GM21825 (cell line): ENCODE results near the gene CD300C.
"Not testable (repeated sequence)": the region's sequence is repeated elsewhere in the genome, so short reads cannot be mapped to it uniquely, and the experiment has no call there.

Experiments
- ATAC-seq: cut with Tn5 transposase; IDR thresholded peaks from one replicate; pipeline ENCODE4 v1.9.1; 2021; ENCODE audit warnings: mild to moderate bottlenecking, moderate library complexity; ENCODE audit not compliant: unreplicated experiment

CD300C gene

DNA sequence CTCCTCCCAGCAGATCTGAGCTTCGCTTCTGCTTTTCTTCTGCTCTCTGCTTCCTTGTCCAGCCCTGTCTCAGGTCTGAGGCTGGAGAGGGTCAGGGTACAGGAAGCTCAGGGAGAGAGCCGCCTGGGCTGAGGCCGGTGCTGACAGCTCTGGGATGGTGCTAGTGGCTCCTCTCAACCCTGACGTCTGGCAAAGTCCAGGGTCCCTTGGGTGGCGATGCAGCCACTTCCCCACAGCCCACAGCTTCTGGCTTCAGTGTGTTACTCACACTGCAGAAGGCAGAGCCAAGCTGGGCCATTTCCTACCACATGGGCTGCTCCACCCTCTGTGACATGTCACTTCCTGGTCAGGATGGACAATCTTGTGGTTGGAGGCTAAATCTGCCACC is at the start of gene CD300C:
Gene CD300C (minus strand): TSS at position 273 of the 388 bp plus-strand sequence. CDS start 333 bp downstream, outside the sequence.
- ATAC-seq: no peak

DNA sequence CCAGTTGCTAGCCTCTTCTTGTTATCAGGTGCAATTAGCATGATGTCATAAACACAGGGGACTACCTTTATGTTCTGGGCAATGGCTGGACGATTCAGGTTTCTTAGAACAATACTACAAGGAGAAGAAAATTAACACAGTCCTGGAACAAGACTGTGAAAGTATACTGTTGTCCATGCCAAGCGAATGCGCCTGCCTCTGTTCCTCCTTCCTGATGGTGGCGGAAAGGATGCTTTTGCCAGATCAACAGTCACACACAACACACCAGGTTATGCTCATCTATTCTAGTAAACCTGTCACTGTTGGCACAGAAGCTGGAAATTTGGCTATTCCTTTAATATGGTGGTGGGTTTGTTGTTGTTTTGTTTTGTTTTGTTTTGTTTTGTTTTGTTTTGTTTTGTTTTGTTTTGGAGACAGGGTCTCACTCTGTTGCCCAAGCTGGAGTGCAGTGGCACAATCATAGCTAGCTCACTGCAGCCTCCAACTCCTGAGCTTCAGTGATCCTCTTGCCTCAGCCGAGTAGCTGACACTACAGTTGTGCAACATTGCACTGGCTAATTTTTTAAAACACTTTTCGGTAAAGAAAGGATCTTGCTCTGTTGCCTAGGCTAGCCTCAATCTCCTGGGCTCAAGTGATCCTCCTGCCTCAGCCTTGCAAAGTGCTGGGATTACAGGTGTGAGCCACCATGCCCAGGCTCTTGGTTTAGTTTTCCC is 49.3 kb upstream of the CD300C start:
- no peak for ATAC-seq

DNA sequence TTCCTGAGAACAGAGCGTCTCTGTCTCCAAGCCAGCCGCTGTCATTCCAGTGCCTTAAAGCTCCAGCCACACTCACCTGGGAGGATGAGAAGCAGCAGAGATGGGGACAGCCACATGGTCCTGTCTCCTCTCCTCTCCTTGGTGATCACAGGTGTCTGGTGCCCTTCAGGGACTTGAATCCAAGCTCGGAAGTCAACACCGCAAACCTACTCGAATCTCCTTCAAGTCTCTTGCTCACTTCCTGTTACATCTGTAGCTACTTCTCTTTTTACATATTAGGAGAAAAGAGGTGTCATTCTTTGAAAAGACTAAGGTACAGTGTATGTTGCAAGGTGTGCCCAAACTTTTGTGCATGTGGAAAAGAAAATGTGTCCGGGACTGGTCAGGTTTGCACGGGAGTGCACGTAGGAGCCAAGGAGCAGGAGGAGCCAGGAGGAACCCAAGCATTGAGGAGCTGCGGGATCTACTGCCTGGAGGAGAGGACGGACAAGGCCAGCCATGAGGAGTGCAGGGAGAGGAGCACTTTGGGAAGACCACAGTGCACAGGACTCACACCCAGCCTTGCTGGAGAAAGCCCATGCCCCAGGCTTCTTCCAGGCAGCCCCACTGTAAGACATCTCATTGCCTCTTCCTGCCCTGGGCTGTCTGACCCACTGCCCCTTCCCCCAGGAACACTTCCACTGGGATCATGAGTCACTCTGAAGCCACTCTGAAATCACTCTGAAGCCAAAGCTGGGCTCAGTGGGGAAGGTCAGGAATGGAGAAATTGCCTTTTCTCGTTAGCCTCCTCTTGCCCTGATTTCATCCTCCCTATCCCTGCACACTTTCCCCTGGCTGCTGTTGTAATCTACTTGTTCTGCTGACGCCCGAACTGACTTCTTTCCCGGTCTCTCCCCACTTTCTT is 46.4 kb upstream of the CD300C start, which contains the start of gene CD300LD:
Gene CD300LD (minus strand): TSS at position 197 of the 904 bp plus-strand sequence. CDS start 81 bp downstream, at position 116.
- ATAC-seq: no peak

DNA sequence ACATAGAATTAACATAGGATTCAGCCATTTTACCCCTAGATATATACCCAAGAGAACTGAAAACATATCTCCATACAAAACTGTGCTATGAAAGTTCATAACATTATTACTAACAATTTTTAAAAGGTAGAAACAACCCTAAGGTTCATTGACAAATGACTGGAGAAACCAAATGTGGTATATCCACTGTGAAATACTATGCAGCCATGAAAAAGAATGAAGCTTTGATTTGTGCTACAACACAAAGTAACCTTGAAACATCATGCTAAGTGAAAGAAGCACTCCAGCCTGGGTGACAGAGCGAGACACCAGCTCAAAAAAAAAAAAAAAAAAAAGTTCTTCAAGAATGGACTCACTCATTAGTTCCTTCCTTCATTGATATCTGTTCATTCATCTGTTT is 45.6 kb upstream of the CD300C start:
- ATAC-seq: no peak

DNA sequence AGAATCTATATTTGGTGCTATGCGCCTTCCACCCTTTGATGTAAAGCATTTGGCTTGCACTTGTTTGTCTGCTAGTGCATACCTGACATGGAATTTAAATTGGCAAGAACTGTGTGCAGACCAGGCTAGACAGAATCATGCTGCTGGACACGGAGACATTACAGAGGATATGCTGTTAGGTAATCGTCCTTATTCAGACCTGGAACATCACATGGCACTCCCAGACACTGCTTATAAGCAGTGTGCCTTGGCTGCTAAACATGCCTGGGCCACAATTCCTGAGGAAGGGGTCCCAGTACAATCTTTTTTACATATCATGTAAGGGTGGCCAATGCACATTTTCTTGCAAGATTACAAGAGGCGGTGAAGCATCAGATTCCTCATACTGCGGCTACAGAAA is 39.8 kb upstream of the CD300C start:
- no peak for ATAC-seq

DNA sequence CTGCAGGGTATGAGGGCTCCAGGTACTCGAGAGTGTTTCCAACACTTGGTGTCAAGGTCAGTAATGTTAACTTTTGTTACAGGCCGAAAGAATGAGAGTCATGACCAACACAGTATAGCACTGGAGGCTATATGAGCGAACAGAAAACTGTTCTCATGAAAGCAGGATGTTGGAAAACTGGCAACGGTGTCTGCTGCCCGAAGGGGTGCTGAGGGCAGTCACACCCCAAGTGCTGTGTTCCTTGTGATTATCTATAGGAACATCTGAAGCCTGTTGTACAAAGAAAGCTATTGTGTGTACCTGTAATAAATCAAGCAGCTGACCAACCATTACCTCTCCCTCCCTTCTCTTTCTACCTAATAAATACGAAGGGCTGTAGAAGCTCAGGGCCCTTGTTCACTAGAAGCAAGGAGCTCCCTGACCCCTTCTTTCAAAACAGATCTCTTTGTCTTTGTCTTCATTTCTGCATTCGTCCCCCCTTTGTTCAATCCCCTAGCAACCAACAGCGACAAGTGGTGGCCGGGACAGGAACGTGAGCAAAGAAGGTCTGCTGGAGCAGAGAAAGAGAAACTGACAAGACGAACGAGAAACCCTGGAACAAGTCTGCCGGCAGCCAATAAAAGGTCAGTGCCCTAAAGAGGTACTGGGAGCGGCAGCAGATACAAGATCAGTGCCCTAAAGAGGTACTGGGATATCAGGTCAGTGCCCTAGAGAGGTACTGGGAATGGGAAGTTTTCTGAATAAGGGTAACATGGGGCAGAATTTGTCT is 38.6 kb upstream of the CD300C start:
- no peak for ATAC-seq

DNA sequence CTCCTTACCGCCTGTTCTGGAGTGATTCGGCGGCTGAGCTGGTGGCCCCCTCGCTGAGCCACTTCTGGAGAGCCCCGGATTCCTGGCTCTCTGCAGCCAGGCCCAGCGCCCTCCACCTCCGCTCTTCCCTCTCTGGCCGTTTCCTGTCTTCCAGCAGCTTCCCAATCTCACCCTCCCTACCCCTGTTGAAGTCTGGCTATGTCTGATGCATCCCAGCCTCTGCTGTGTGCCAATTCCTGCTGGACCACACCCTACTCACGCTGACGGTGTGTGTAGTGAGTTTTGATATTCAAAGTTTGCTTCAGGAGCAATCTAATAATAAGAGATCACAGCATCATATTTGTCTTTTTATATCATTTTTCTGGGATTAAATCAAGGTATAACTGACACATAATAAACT is 36.7 kb upstream of the CD300C start:
- ATAC-seq: no peak

DNA sequence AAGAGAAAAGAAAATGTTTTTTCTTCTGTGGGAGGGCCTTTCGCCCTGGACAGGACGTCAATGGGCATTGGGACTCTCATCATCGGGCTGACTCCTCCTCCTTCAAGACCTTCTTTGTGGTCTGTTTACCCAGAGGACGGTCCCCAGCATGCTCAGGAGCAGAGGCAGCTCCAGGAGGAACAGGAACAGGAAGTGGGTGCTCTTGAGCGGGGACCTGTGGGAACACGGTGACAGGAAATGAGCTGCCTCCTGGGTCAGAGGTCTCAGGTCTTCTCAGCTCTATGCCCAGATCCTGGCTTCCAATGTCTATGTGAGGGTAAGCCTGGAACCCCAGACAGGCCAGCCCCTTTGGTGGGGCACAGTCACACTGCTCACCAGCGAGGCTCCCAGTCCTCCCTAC is 34.0 kb upstream of the CD300C start:
- no peak for ATAC-seq

DNA sequence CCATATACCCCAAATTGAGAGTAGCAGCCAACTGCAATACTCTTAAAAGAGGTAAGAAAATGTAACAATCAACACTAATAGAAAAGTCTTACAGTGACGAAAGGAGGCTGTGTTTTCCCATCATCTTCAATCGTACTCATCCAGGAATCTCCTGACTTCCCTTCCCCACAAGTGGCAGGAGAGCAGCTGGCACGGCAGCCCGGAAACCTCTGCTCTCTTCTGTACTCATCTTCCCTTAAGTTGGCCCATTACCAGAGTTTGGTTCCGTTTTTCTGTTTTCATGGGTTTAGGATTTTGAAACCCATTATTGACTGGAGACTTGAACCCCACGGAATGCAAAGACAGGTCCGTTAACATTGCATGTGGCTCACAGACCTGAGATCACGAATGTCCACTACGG is 33.1 kb upstream of the CD300C start:
- ATAC-seq: no peak

DNA sequence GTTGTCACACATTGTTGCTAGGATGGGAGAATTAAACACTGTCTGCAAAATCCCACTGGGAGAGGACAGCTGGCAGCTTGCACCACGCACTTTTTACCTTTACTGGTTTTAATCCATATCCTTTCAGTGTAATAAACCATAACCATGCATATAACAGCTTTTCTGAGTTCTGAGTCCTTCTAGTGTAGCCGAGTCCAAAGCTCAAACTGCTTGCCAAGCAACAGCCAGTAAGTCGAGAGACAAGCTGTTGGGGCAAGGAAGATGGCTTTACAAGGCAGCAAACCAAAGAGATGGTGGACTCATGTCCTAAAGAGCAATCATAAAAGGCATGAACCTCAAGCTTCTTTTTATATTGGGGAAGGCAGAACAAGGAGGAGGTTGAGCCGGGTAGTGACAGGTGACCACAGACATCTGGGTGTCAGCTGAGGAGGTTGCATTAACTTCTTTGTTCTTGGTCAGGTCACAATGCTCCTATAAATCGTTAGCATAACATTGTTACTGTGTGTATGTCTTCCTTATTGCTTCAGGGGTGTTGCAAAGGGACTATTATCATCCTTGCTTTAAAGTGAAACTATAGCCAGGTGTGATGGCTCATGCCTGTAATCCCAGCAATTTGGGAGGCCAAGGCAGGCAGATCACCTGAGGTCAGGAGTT is 28.7 kb upstream of the CD300C start:
- ATAC-seq: no peak

DNA sequence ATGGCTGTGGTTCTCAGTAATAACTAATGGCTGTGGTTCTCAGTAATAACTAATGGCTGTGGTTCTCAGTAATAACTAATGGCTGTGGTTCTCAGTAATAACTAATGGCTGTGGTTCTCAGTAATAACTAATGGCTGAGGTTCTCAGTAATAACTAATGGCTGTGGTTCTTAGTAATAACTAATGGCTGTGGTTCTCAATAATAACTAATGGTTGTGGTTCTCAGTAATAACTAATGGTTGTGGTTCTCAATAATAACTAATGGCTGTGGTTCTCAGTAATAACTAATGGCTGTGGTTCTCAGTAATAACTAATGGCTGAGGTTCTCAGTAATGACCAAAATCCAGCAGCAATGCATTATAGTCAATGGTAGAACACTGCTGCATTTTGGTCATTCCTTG is 27.7 kb upstream of the CD300C start:
- ATAC-seq: not testable (repeated sequence)

DNA sequence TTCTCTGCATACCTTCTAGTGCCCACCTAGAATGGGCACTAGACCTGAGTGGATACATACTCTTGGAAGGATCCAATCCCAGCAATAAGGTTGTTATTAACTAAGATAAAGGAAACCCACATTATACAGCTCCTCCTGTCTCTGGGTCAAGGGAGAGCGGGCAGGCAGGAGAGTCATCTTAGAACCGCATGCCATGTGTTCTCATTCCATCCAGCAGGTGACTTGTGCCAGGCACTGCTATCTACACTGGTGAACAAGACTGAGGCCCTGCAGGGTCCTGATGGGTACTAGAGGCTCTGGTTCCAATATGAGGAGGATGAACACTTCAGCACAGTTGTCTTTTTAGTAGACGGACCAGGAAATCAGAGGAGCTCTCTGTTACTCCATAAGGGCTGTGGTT is 27.3 kb upstream of the CD300C start:
- ATAC-seq: no peak

DNA sequence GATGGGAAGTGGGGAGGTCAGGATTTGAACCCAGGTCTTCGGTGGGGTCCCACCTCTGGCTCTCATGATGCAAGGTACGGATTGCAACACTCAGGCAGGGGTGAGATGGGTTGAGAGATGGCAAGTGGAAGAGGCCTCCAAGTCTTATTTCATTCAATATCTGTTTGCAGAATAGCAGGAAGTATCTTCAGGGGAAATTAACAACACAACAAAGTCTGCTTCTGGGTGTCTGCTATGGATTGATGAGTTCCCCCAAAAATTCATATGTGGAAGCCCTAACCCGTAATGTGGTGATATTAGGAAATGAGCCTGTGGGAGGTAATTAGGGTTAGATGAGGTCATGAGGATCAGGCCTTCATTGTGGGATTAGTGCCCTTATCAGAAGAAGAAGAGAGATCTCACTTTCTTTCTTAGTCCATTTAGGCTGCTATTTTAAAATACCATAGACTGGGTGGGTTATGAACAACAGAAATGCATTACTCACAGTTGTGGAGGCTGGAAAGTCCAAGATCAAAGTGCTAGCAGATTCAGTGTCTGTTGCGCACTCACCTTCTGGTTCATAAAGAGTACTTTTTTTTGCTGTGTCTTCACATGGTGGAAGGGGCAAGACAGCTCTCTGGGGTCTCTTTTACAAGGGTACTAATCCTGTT is 25.8 kb upstream of the CD300C start:
- no peak for ATAC-seq

DNA sequence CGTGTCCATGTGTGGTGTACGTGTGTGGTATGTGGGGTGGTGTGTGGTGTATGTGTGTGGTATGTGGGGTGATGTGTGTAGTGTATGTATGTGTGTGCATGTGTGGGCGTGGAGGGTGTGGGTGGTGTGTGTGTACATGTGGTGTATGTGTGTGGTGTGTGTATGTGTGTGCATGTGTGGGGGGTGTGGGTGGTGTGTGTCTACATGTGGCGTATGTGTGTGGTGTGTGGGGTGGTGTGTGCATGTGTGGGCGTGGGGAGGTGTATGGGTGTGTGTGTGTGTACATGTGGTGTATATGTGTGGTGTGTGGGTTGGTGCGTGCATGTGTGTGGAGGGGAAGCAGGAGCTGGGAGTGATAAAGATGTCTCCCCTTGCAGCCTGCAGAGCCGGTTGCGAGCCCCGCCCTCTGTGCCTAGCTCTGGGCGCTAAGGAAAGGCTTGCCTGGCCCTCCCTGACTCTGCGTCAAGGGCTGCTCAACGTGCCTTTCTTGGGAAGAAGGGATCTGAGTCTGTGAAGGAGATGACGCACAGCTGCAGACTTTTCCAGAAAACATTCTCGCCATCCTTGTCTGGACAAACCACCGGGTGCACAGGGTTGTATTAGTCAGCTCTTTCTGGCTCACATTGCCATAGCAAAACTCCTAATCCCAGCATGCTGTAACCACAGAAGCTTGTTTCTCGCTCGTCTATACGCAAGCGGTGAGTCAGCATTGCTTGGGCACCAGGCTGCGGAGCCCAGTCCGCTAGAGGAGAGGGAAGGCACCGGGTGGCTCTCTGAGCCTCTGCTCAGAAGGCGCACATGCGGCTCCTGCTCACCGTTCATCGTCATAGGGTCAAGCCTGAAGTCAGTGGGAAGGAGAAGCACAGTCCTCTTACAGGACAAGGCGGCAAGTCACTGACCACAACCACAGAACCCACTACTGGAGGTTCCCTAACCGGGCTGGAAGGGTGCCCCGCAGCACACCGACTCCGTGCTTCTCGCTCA is 23.4 kb upstream of the CD300C start:
- no peak for ATAC-seq

DNA sequence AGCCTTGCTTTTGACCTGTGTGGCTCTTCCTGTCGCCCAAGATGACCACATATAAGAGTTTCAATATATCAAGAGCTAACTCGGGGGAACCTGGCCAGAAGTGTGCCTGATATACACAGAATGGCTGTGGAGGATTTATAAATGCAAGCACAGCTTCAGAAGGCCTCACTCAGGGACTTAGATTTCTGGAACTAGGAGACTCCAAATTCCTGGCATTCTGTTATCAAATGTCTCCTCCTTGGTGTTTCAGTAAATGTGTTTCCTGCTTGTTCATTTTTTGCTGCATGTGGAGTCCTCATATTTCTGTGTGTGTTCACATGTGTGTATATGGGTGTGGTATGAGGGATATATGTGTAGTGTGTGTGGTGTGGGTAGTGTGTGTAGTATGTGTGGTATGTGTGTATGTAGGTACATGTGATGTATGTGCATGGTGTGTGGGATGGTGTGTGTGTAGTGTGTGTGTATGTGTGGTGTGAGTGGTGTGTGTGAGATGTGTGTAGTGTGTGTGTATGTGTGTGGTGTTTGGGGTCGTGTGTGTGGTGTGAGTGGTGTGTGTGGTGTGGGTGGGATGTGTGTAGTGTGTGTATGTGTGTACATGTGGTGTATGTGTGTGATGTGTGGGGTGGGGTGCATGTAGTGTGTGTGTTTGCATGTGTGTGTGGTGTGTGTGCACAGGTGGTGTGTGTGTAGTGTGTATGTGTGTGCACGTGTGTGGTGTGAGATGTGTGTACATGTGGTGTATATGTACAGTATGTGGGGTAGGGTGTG is 22.4 kb upstream of the CD300C start:
- no peak for ATAC-seq

DNA sequence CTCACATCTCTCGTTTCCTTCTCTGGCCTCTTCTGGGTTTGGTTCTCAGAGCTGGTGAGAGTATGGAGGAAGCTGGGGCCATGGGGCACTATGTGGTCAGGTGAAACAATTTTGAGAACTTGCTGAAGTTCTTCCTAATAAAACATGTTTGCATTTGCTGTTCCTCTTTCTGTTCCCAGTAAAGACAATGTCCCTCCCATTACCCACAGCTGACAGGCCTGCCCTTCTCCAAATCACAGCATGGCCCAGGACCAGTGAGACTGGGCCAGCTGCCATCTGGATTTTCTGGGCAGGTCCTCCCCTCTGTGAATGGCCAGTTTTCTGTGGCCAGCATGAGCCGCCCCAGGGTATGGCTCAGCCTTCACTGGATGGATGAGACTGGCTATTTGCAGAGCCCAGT is 21.5 kb upstream of the CD300C start, which contains the start of gene CD300H:
Gene CD300H (minus strand): TSS at position 113 of the 400 bp plus-strand sequence.
- no peak for ATAC-seq

DNA sequence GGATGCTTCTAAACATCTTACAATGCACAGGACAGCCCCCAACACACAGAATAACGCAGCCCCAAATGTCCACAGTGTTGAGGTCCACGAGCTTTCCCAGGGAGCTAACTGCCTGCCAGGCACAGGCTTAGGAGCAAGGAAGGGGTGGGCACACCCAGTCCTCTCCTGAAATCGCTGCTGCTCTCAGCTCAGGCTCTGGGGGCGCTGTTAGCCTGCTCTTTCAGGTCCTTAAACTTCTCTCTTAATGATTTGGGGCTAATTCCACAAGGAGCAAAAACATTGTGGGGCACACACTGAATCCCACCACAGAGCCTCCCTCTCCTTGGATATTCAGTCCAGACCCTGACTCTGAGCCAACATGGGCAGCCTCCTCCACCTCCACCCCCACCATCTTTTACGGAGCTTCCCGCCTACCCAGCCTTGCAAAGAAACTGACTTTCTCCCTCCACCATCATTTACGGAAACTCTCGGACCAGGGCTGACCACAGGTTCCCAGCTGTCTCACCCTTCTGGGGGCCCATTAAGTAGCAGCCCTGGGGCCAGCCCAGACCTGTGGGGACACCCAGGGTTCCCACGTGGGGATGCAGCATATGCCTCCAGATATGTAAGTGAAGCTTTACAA is 20.3 kb upstream of the CD300C start:
- ATAC-seq: no peak

DNA sequence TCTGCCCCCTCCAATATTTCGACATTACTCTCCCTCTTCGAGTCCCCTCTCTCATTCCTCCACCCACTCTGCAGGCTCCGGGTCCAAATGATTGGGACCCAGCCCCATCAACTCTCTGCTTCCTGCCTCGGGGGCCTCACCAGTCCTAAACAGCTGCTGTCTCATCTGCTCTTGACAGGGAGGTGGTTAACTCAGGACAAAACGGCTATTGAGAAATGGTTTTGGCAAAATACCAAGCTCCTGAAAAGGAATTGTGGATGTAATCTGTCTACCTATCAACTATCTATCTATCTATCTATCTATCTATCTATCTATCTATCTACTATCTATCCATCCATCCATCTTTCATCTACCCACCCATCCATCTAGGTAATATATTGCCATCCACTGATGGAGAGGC is 19.2 kb upstream of the CD300C start:
- ATAC-seq: no peak
